Measurements from ENCODE around the gene PAPOLA. TPM values are rescaled to one million over a fixed set of nuclear protein-coding genes. Genes with fewer than 3 reads are reported as not detected.
"Not testable (repeated sequence)": the region's sequence is repeated elsewhere in the genome, so short reads cannot be mapped to it uniquely, and the experiment has no call there.

The PAPOLA gene
- total and polyA plus RNA-seq, 4 donors, result 62.2 to 285 (median 96.2) TPM

GRCh38 chr14:96502621-96503305 is 581 bp downstream of the PAPOLA start:
- peak; percentile 59 for ATAC-seq (ENCODE audit: insufficient read depth, low FRiP score)
- H3K36me3 ChIP-seq (ENCODE audit: control insufficient read depth in 4 of 4, insufficient read depth in 4 of 4, low read length in 4 of 4), result no peaks in the 10 kb centered on the region
- no peaks in the 10 kb centered on the region for H3K27me3 ChIP-seq (ENCODE audit: control insufficient read depth in 3 of 3, insufficient read depth in 3 of 3, low read length in 2 of 3)
- peak overlapping the region; percentile 84 to 96 for H3K9ac ChIP-seq (ENCODE audit: insufficient read depth in 1 of 2, low read length in 2 of 2)
- 1% methylated on average over 40 to 47 of the region's 47 CpGs for WGBS, 2 donors
- peaks cover 0 to 25% (median 16%) of the 10 kb centered on the region in 5 donors for H3K4me1 ChIP-seq (ENCODE audit: control insufficient read depth in 5 of 5, insufficient read depth in 5 of 5, low read length in 5 of 5)
- H3K27ac ChIP-seq (ENCODE audit: low read depth in 1 of 2, low read length in 1 of 2), result peak overlapping the region; percentile 91 to 97
- H3K4me3 ChIP-seq, result peak overlapping the region; percentile 94
- peaks cover 0 to 3% (median 0%) of the 10 kb centered on the region in 4 donors for H3K9me3 ChIP-seq (ENCODE audit: control insufficient read depth in 4 of 4, insufficient read depth in 3 of 4, low read length in 3 of 4)
- DNase-seq, result peak; percentile 65 to 73 (median 68)
- no peak for TF ChIP-seq CTCF (IDR thresholded peaks at IDR 0.05; ENCODE audit: control extremely low read depth, extremely low read depth)

DNA sequence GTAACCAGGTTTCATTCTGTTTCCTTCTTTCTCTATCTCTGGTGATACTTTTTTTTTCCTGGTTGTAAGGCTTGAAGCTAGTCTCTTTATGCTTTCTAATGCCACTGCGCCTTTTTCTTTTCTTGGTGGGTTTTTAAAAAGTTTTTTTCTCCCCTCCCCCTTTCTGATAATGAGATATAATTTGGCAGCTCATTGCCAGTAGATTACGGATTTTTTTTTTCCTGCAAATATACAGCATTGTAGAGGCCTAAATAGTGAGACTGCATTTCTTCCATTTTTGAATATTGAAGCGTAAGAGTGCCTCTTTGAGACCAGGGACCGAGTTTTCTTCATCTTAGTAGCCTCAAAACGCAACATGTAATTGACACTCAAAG is 1.1 kb downstream of the PAPOLA start:
- Histone ChIP-seq H3K36me3 (ENCODE audit: control insufficient read depth in 4 of 4, insufficient read depth in 4 of 4, low read length in 4 of 4) (no peaks in the 10 kb centered on the region), H3K4me1 (ENCODE audit: control insufficient read depth in 5 of 5, insufficient read depth in 5 of 5, low read length in 5 of 5) (peaks cover 0 to 26% (median 16%) of the 10 kb centered on the region in 5 donors), H3K4me3 (peak overlapping the region; percentile 94), H3K27ac (ENCODE audit: low read depth in 1 of 2, low read length in 1 of 2) (peak overlapping the region; percentile 91 to 97), H3K27me3 (ENCODE audit: control insufficient read depth in 3 of 3, insufficient read depth in 3 of 3, low read length in 2 of 3) (no peaks in the 10 kb centered on the region), H3K9ac (ENCODE audit: insufficient read depth in 1 of 2, low read length in 2 of 2) (peak overlapping the region; percentile 84 to 96), H3K9me3 (ENCODE audit: control insufficient read depth in 4 of 4, insufficient read depth in 3 of 4, low read length in 3 of 4) (peaks cover 0 to 3% (median 0%) of the 10 kb centered on the region in 4 donors)
- WGBS, 2 donors, result 12 to 18% methylated on average over 5 of the region's 5 CpGs
- peak in 1 of 3 donors; percentile 53 for DNase-seq
- TF ChIP-seq CTCF (IDR thresholded peaks at IDR 0.05; ENCODE audit: control extremely low read depth, extremely low read depth), result no peak
- ATAC-seq (ENCODE audit: insufficient read depth, low FRiP score), result no peak

DNA sequence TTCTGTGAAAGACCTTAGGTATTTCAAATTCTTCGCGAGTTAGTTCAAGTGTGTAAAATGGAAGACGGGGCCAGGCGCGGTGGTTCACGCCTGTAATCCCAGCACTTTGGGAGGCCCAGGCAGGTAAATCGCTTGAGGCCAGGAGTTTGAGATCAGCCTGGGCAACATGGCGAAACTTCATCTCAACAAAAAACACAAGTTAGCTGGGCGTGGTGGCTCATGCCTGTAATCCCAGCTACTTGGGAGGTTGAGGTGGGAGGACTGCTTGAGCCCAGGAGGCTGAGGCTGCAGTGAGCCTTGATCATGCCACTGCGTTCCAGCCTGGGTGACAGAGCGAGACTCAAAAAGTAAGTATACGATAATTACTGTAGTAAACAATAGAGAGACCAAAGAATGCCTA is 2.2 kb downstream of the PAPOLA start:
- not testable (repeated sequence) for DNase-seq; H3K27ac ChIP-seq (ENCODE audit: low read depth in 1 of 2, low read length in 1 of 2); H3K9me3 ChIP-seq (ENCODE audit: control insufficient read depth in 4 of 4, insufficient read depth in 3 of 4, low read length in 3 of 4); H3K36me3 ChIP-seq (ENCODE audit: control insufficient read depth in 4 of 4, insufficient read depth in 4 of 4, low read length in 4 of 4); H3K4me3 ChIP-seq; H3K9ac ChIP-seq (ENCODE audit: insufficient read depth in 1 of 2, low read length in 2 of 2); H3K27me3 ChIP-seq (ENCODE audit: control insufficient read depth in 3 of 3, insufficient read depth in 3 of 3, low read length in 2 of 3); ATAC-seq (ENCODE audit: insufficient read depth, low FRiP score)
- H3K4me1 ChIP-seq (ENCODE audit: control insufficient read depth in 5 of 5, insufficient read depth in 5 of 5, low read length in 5 of 5), result peaks cover 0 to 31% (median 16%) of the 10 kb centered on the region in 5 donors
- WGBS, 2 donors, result 93% methylated on average over 12 of the region's 12 CpGs

DNA sequence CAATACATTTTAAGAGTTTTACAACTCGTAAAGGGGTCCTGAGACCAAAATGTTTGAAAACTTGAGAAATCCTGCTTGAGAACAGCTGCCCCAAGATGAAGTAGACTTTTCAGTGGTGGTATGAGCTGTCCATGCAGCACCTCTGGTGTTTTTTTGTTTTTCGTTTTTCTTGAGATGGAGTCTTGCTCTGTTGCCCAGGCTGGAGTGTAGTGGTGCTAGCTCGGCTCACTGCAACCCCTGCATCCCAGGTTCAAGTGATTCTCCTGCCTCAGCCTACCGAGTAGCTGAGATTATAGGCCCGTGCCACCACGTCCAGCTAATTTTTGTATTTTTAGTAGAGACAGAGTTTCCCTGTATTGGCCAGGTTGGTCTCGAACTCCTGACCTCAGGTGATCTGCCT is 5.5 kb downstream of the PAPOLA start:
- no peak for TF ChIP-seq CTCF (IDR thresholded peaks at IDR 0.05; ENCODE audit: control extremely low read depth, extremely low read depth)
- Histone ChIP-seq H3K4me1 (ENCODE audit: control insufficient read depth in 5 of 5, insufficient read depth in 5 of 5, low read length in 5 of 5) (peaks cover 0 to 33% (median 11%) of the 10 kb centered on the region in 5 donors), H3K27ac (ENCODE audit: low read depth in 1 of 2, low read length in 1 of 2) (no peak overlapping the region), H3K9ac (ENCODE audit: insufficient read depth in 1 of 2, low read length in 2 of 2) (no peak overlapping the region), H3K4me3 (no peak overlapping the region), H3K27me3 (ENCODE audit: control insufficient read depth in 3 of 3, insufficient read depth in 3 of 3, low read length in 2 of 3) (no peaks in the 10 kb centered on the region), H3K9me3 (ENCODE audit: control insufficient read depth in 4 of 4, insufficient read depth in 3 of 4, low read length in 3 of 4) (peaks cover 0 to 3% (median 0%) of the 10 kb centered on the region in 4 donors), H3K36me3 (ENCODE audit: control insufficient read depth in 4 of 4, insufficient read depth in 4 of 4, low read length in 4 of 4) (no peaks in the 10 kb centered on the region)
- ATAC-seq (ENCODE audit: insufficient read depth, low FRiP score) (no peak), DNase-seq (no peak)
- 95 to 99% methylated on average over 7 of the region's 7 CpGs for WGBS, 2 donors
